ENCODE results near the gene PKD1L1. TPM values are rescaled to one million over a fixed set of nuclear protein-coding genes. Genes with fewer than 3 reads are reported as not detected.

PKD1L1 gene
- total RNA-seq, 2 experiments from 2014 or later, result 0.02 to 0.05 TPM

DNA sequence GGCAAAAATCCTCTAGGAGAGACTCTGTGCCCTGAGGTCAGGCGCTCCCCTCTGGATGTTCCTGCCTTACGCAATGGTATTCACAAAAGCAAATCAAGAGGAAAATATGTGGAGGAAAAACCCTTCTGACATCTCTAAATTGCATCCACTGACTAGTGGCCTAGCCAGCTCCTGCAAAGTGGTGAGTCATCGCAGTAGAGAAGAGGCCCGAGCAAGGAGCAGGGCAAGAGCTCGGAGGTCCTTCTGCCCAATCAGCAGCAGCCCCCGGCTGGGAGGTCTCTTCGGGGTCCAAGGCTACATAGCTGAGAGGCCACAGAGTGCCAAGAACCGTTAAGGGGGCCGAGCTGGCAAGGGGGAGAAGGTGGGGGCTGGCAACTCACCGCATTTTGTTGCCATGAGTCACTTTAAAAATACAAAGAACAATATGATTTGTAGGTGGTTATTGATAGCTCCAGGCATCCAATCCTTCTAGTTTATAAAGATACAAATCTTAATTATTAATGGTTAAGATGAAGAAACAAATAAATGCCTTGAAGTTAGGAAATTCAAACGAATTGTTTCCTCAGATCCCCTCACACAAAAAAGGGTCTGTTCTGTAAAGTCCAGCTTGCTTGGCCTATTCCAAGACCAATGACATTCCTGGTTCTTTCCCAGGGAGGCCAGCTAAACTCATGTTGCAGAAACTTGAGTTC is 161.6 kb downstream of the PKD1L1 start:
- Mint-ChIP-seq H3K4me1 (ENCODE audit: low read depth) (no peaks in the 10 kb centered on the region), H3K9me3 (no peaks in the 10 kb centered on the region)
- CTCF ChIA-PET, result no interaction called here

DNA sequence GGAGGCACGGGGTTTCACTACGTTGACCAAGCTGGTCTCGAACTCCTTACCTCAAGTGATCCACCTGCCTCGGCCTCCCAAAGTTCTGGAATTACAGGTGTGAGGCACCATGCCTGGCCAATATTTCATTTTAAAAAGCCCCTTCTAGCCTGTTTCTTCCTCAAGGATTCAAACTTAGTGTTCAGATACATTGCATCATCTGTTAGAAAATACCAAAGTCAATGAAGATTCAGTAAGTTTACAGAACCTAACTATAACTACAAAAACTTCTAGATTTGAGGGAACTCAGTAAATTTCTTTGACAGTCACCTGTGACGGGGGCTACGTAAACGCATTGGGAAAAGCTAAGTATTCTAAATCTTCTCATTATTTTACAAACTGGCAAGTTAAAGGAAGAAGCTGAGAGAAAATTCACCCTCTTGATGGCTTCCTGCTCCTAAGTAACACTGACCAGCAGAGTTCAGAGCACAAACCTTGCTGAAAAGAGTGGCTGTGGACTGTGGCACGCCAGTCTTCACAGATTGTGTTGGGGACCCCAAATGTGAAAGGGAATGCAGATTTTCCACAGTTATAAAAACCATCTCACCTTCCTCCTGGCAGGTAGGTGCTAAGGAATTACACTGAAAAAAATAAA is 162.2 kb downstream of the PKD1L1 start:
- no peaks in the 10 kb centered on the region for H3K4me1 Mint-ChIP-seq (ENCODE audit: low read depth)
- CTCF ChIA-PET, result no interaction called here
- no peaks in the 10 kb centered on the region for H3K9me3 Mint-ChIP-seq
- no peak for DNase-seq
- intact Hi-C loops (cut with micrococcal nuclease), result no loop called here
- no peaks in the 10 kb centered on the region for H3K27me3 Mint-ChIP-seq (ENCODE audit: low read depth)
- H3K4me3 Mint-ChIP-seq, result no peak overlapping the region
- no peak overlapping the region for H3K27ac Mint-ChIP-seq
- no peaks in the 10 kb centered on the region for H3K36me3 Mint-ChIP-seq (ENCODE audit: low read depth)

More for the DNA sequence above, 161.6 kb downstream of the PKD1L1 start:
- H3K27me3 Mint-ChIP-seq (ENCODE audit: low read depth), result no peaks in the 10 kb centered on the region
- H3K36me3 Mint-ChIP-seq (ENCODE audit: low read depth), result no peaks in the 10 kb centered on the region
- intact Hi-C loops (cut with micrococcal nuclease), result no loop called here
- no peak overlapping the region for H3K27ac Mint-ChIP-seq
- no peak for DNase-seq
- H3K4me3 Mint-ChIP-seq, result no peak overlapping the region

DNA sequence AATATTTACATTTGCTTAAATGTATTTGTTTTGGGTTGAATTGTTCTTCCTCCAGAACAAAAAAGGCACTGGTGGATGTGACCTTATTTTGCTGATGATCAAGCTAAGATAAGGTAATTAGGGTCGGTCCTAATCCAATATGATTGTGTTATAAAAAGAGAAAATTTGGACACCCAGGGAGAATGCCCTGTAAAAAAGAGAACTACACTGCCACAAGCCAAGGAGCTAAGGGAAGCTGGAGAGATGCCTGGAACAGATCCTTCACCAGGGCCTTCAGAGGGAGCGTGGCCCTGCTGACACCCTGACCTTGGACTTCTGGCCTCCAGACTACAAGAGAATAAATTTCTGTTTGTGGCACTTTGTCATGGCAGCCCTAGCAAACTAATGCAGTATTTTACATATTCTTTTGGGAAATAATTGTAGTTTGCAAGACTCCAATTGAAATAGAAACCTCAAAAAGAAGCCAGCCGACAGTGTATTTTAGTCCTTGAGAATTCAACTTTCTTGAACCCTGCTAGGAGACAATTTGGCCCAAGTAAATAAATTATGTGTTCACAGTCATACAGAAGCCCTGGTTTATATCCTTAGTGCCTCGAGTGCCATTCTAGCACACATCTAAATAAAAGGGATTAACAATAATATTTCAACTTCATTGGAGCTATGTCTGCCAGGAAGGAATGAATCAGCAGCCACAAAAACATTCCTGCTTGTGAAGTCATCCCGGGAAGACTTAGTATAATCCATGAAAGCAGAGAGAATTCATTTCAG is 164.6 kb downstream of the PKD1L1 start:
- CTCF ChIA-PET, result interaction anchor here (0.9 kb wide), 1 partner anchor 36 kb away, joined by 4 read pairs; no protein-coding TSS in a partner anchor
- intact Hi-C loops (cut with micrococcal nuclease), result no loop called here
- no peaks in the 10 kb centered on the region for H3K9me3 Mint-ChIP-seq

DNA sequence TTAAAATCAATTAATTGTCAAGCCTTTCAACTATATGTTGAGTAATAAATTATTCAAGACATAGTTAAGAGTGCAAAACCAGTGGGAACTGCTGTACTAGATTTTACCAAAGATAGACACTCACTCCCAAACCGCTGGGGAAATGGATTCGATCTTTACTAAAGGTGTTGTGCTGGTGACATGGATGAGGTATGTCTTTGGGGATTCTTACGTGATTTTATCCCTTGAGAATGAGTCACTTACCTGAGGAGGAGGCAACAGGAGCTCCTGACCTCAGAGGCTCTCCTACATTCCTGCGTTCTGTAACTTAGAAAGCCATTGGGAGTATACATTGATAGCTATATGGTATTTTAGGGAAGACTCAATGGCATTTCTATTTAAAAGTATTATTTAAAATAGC is 165.5 kb downstream of the PKD1L1 start:
- H3K36me3 Mint-ChIP-seq (ENCODE audit: low read depth), result no peaks in the 10 kb centered on the region
- H3K27ac Mint-ChIP-seq, result no peak overlapping the region
- no peak for DNase-seq
- no peaks in the 10 kb centered on the region for H3K4me1 Mint-ChIP-seq (ENCODE audit: low read depth)
- H3K9me3 Mint-ChIP-seq, result no peaks in the 10 kb centered on the region
- no peaks in the 10 kb centered on the region for H3K27me3 Mint-ChIP-seq (ENCODE audit: low read depth)
- intact Hi-C loops (cut with micrococcal nuclease), result no loop called here
- CTCF ChIA-PET, result interaction anchor here (0.6 kb wide), 1 partner anchor 609 kb away, joined by 3 read pairs; no protein-coding TSS in a partner anchor
- no peak overlapping the region for H3K4me3 Mint-ChIP-seq

More for the DNA sequence above, 164.6 kb downstream of the PKD1L1 start:
- no peak for DNase-seq
- no peaks in the 10 kb centered on the region for H3K36me3 Mint-ChIP-seq (ENCODE audit: low read depth)
- H3K4me3 Mint-ChIP-seq, result no peak overlapping the region
- no peak overlapping the region for H3K27ac Mint-ChIP-seq
- H3K27me3 Mint-ChIP-seq (ENCODE audit: low read depth), result no peaks in the 10 kb centered on the region
- H3K4me1 Mint-ChIP-seq (ENCODE audit: low read depth), result no peaks in the 10 kb centered on the region

DNA sequence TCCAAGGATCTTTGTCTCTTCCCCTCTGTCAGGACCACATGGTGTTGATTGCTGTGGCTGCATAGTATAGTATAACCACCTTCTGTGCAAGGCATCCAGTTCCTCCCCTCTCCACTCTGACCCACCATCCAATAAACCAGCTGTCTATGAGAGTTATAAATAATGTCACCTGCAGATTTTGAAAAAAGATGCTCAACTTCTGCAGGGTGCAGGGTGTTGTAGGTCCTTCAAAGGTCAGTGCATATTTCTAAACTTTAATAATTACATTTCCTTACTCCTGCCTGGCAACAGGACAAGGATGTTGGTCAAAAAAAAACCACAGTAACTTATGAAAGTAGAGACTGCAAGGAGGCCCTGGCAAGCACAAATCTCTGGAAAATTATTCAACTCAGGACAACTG is 166.2 kb downstream of the PKD1L1 start:
- H3K4me3 Mint-ChIP-seq, result no peak overlapping the region
- CTCF ChIA-PET, result no interaction called here
- no peaks in the 10 kb centered on the region for H3K36me3 Mint-ChIP-seq (ENCODE audit: low read depth)
- no peaks in the 10 kb centered on the region for H3K27me3 Mint-ChIP-seq (ENCODE audit: low read depth)
- intact Hi-C loops (cut with micrococcal nuclease), result no loop called here
- no peak overlapping the region for H3K27ac Mint-ChIP-seq
- H3K4me1 Mint-ChIP-seq (ENCODE audit: low read depth), result no peaks in the 10 kb centered on the region
- no peaks in the 10 kb centered on the region for H3K9me3 Mint-ChIP-seq
- no peak for DNase-seq

DNA sequence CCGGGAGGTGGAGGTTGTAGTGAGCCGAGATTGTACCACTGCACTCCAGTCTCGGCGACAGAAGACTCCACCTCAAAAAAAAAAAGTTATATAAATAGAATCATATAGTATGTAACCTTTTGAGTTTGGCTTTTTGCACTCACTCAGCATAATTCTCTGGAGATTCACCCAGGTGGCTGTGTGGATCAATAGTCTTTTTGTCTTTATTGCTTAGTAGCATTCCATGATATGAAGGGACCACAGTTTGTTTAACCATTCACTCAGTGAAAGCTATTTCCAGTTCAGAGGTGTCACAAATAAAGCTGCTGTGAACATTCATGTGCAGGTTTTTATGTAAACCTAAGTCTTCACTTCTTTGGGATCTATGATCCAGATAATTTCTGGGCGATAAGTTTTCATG is 167.7 kb downstream of the PKD1L1 start:
- intact Hi-C loops (cut with micrococcal nuclease), result no loop called here

DNA sequence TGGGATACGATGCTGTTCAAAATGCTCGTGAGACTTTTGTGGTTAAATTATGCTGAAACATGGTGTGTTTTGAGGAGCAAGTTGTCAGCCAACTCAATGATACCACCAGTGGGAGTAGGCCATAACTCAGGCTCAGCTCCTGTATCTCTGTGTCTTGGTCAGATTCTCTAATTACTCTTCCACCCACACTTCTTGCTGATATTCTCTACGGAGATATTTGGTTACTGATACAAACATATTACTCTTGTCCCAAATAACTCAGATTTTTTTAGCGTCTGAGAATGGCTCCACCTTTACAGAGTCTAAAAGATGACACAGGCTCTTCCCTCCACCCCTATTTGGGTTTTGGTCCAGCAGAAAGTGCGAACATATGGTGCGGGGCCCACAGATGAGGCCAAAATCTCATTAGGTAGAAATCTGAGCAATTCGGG is 168.9 kb downstream of the PKD1L1 start:
- H3K4me1 Mint-ChIP-seq (ENCODE audit: low read depth), result no peaks in the 10 kb centered on the region
- CTCF ChIA-PET, result no interaction called here
- intact Hi-C loops (cut with micrococcal nuclease), result no loop called here
- H3K36me3 Mint-ChIP-seq (ENCODE audit: low read depth), result no peaks in the 10 kb centered on the region
- no peak for DNase-seq
- no peaks in the 10 kb centered on the region for H3K27me3 Mint-ChIP-seq (ENCODE audit: low read depth)
- no peak overlapping the region for H3K27ac Mint-ChIP-seq
- H3K9me3 Mint-ChIP-seq, result no peaks in the 10 kb centered on the region
- H3K4me3 Mint-ChIP-seq, result no peak overlapping the region

More for the DNA sequence above, 167.7 kb downstream of the PKD1L1 start:
- CTCF ChIA-PET, result no interaction called here
- Mint-ChIP-seq H3K27ac (no peak overlapping the region), H3K4me1 (ENCODE audit: low read depth) (no peaks in the 10 kb centered on the region), H3K27me3 (ENCODE audit: low read depth) (no peaks in the 10 kb centered on the region), H3K36me3 (ENCODE audit: low read depth) (no peaks in the 10 kb centered on the region), H3K9me3 (no peaks in the 10 kb centered on the region), H3K4me3 (no peak overlapping the region)
- DNase-seq, result no peak

DNA sequence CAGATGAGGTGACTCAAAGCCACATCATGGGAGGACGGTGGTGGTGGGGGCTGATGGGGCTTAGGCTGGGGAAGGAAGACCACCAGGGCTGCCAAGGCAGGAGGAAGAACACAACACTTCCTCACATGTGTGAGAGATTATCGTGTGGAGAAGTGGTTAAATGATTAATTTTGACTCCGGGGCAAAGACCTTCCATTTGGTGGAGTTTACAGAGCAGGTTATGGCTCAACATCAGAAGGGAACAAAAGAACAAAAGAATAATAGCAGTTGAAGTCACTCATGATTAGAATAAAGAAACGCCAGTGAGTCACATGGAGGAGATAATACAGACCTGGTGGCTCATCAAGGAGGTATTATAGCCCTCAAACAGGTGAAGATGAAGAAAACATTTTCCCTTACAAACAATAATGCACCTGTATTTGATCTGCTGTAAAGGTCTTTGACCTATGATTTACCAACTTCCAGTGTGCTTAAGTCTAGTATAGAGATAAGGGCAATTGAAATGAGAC is 170.1 kb downstream of the PKD1L1 start:
- Mint-ChIP-seq H3K27ac (no peak overlapping the region), H3K9me3 (no peaks in the 10 kb centered on the region), H3K36me3 (ENCODE audit: low read depth) (no peaks in the 10 kb centered on the region), H3K4me1 (ENCODE audit: low read depth) (no peaks in the 10 kb centered on the region), H3K27me3 (ENCODE audit: low read depth) (no peaks in the 10 kb centered on the region), H3K4me3 (no peak overlapping the region)
- CTCF ChIA-PET, result no interaction called here
- intact Hi-C loops (cut with micrococcal nuclease), result no loop called here
- DNase-seq, result no peak

DNA sequence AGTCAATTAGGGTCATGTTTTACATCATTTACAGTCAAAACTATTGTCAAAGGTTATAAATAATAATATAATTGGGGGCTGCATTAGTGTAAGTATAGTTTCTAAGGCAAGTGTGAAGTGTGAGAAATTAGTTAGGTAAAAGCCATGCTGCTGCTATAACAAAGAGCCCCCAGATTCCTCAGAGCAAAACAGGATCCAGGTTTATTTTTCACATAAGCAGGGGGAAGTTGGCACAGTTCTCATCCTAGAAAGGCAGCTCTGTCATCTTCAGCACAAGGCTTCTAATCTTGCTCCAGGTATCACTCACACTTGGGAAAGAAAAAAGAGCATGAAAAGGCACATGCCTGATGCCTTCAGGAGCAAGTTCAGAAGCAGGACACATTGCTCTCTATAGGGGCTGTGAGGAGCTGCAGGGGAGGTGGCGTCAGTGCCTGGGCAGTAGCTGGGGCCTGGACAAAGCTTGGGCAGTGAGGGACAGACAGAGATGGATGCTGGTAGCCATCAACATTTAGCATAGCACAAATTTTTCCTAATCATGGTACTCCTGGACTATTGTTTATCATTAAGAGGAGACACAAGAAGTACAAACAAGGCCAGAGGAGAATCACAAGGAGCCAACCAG is 170.6 kb downstream of the PKD1L1 start:
- Mint-ChIP-seq H3K27me3 (ENCODE audit: low read depth) (no peaks in the 10 kb centered on the region), H3K9me3 (no peaks in the 10 kb centered on the region), H3K4me3 (no peak overlapping the region), H3K4me1 (ENCODE audit: low read depth) (no peaks in the 10 kb centered on the region), H3K27ac (no peak overlapping the region), H3K36me3 (ENCODE audit: low read depth) (no peaks in the 10 kb centered on the region)
- no peak for DNase-seq
- CTCF ChIA-PET, result no interaction called here
- intact Hi-C loops (cut with micrococcal nuclease), result no loop called here

DNA sequence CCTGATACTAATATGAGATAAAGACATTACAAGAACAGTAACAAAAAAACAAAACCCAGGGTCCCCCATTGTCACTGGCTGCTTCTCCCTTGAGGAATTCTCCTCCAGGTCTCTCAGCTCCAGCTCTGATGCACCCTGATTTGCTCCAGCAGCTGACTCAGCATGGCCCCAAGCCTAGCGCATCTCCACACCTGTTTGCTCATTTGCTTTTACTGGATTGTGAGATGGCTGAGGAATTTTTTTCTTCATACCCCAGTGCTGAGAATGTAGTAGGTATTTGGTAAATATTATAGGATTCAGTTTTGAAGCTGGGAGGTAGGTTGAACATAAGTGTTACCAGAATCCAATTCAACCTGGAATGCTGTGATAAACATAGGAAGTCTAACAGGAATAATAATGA is 171.9 kb downstream of the PKD1L1 start:
- intact Hi-C loops (cut with micrococcal nuclease), result no loop called here
- DNase-seq, result no peak
- H3K4me1 Mint-ChIP-seq (ENCODE audit: low read depth), result no peaks in the 10 kb centered on the region
- CTCF ChIA-PET, result no interaction called here
- no peaks in the 10 kb centered on the region for H3K9me3 Mint-ChIP-seq
- H3K4me3 Mint-ChIP-seq, result no peak overlapping the region
- no peaks in the 10 kb centered on the region for H3K27me3 Mint-ChIP-seq (ENCODE audit: low read depth)
- no peaks in the 10 kb centered on the region for H3K36me3 Mint-ChIP-seq (ENCODE audit: low read depth)
- no peak overlapping the region for H3K27ac Mint-ChIP-seq

DNA sequence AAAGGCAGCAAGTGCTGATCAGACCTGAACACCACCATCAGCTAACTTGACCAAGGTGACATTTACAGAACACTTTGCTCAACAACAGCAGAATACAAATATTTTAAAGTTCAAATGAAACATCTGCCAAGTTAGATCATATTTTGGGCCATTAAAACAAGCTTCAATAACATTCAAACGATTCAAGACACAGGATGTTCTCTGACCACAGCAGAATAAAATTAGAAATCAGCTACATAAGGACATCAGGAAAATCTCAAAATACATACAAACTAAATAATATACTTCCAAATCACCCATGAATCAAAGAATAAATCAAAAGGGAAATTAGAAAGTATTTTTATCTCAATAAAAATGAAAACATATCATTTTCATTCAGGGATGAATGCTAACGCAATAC is 173.0 kb downstream of the PKD1L1 start:
- CTCF ChIA-PET, result no interaction called here
- Mint-ChIP-seq H3K27me3 (ENCODE audit: low read depth) (no peaks in the 10 kb centered on the region), H3K9me3 (no peaks in the 10 kb centered on the region), H3K4me3 (no peak overlapping the region), H3K27ac (no peak overlapping the region), H3K4me1 (ENCODE audit: low read depth) (no peaks in the 10 kb centered on the region), H3K36me3 (ENCODE audit: low read depth) (no peaks in the 10 kb centered on the region)
- intact Hi-C loops (cut with micrococcal nuclease), result no loop called here
- DNase-seq, result no peak

DNA sequence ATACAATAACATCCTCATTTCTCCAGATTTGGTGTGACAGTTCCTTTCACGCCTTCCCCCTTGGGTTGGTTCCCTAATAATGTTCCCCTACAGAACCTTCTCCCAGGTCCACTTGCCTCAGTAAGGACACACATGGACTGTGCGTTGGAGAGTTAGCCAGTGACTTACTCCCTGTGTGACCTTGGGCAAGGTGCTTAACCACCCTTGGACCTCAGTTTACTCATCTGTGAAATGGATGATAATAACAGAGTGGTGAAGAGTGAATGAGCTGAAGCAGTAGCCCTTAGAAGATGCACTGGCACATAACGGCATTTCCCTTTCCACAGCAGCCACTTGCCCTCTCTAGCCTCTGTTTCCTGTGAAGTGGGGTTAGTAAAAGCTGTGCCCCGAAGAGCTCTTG is 175.8 kb downstream of the PKD1L1 start:
- no peaks in the 10 kb centered on the region for H3K27me3 Mint-ChIP-seq (ENCODE audit: low read depth)
- CTCF ChIA-PET, result interaction anchor here (1.3 kb wide), 1 partner anchor 26 kb away, joined by 3 read pairs; no protein-coding TSS in a partner anchor
- H3K36me3 Mint-ChIP-seq (ENCODE audit: low read depth), result no peaks in the 10 kb centered on the region
- no peak overlapping the region for H3K27ac Mint-ChIP-seq
- peaks cover 3% of the 10 kb centered on the region for H3K9me3 Mint-ChIP-seq
- no peak overlapping the region for H3K4me3 Mint-ChIP-seq
- H3K4me1 Mint-ChIP-seq (ENCODE audit: low read depth), result no peaks in the 10 kb centered on the region
- intact Hi-C loops (cut with micrococcal nuclease), result no loop called here
- no peak for DNase-seq
